Osteoblast (primary cell): ENCODE data around the gene REXO5. TPM values are rescaled to one million over a fixed set of nuclear protein-coding genes. Genes with fewer than 3 reads are reported as not detected.

ENCODE experiments used
- DNase-seq: peaks from one replicate; pipeline ENCODE4 v3.0.0; 2011; ENCODE audit warnings: low spot score, mixed read lengths; ENCODE audit not compliant: insufficient read length; ENCODE audit errors: missing footprints
- H2AFZ ChIP-seq: 2 replicates; pipeline ENCODE4 v1.6.0; 2011; ENCODE audit warnings: mild to moderate bottlenecking, low read length
- H3K27ac ChIP-seq: 2 replicates; pipeline ENCODE4 v1.5.1; 2011; ENCODE audit warnings: mild to moderate bottlenecking, low read depth, low read length, moderate library complexity
- H3K27me3 ChIP-seq: 2 replicates; pipeline ENCODE4 v1.6.0; 2012; ENCODE audit warnings: mild to moderate bottlenecking, control low read depth, inconsistent platforms, low read length, moderate library complexity; ENCODE audit not compliant: insufficient read depth
- H3K36me3 ChIP-seq: 2 replicates; pipeline ENCODE4 v1.5.1; 2011; ENCODE audit warnings: mild to moderate bottlenecking, low read length, control low read depth, moderate library complexity; ENCODE audit not compliant: insufficient read depth
- H3K4me1 ChIP-seq: 2 replicates; pipeline ENCODE4 v1.5.1; 2011; ENCODE audit warnings: mild to moderate bottlenecking, low read length, control low read depth, moderate library complexity; ENCODE audit not compliant: insufficient read depth
- H3K4me2 ChIP-seq: 2 replicates; pipeline ENCODE4 v1.6.0; 2011; ENCODE audit warnings: mild to moderate bottlenecking, low read length; ENCODE audit not compliant: insufficient read depth
- H3K4me3 ChIP-seq: fragments of 200-600 bp; sonication (generic); 3 replicates; pipeline ENCODE4 v1.5.1; 2012; ENCODE audit warnings: mild to moderate bottlenecking, low read length, inconsistent platforms; ENCODE audit not compliant: insufficient read depth
- H3K79me2 ChIP-seq: 2 replicates; pipeline ENCODE4 v1.6.0; 2012; ENCODE audit warnings: mild to moderate bottlenecking, low read length, control low read depth, inconsistent platforms; ENCODE audit not compliant: insufficient read depth
- H3K9me3 ChIP-seq: 2 replicates; pipeline ENCODE4 v1.5.1; 2011; ENCODE audit warnings: low read depth, low read length, control low read depth
- H4K20me1 ChIP-seq: 2 replicates; pipeline ENCODE4 v1.6.0; 2012; ENCODE audit warnings: mild to moderate bottlenecking, low read length, control low read depth; ENCODE audit not compliant: insufficient read depth
- CTCF ChIP-seq: IDR thresholded peaks from 2 replicates; pipeline ENCODE4 v1.5.1; 2011; ENCODE audit warnings: mild to moderate bottlenecking, low read depth, low read length, moderate library complexity; ENCODE audit errors: extremely low read depth
- total RNA-seq: library from RNA; depleted of rRNA; stranded (reverse); fragments of >200 nt; gene quantifications from 2 replicates; pipeline ENCODE4 v1.2.3, GENCODE V29; 2012

Gene REXO5
- total RNA-seq, 1 donor: 3.6 TPM

GRCh38 chr16:20868890-20869289 lies 62.6 kb downstream of the REXO5 start:
- Histone ChIP-seq H3K27me3 (no peaks in the 10 kb centered on the region), H3K27ac (peak overlapping the region; percentile 47)
- peak; percentile 68 for DNase-seq

GRCh38 chr16:20870122-20870820 lies 63.9 kb downstream of the REXO5 start:
- H4K20me1 ChIP-seq: peaks cover 67% of the 10 kb centered on the region
- H2AFZ ChIP-seq: no peak overlapping the region
- no peak for TF ChIP-seq CTCF
- peaks cover 96% of the 10 kb centered on the region for H3K79me2 ChIP-seq
- no peaks in the 10 kb centered on the region for H3K27me3 ChIP-seq
- H3K4me2 ChIP-seq: no peak overlapping the region
- H3K36me3 ChIP-seq: no peaks in the 10 kb centered on the region
- H3K4me1 ChIP-seq: peaks cover 74% of the 10 kb centered on the region
- H3K9me3 ChIP-seq: no peaks in the 10 kb centered on the region
- peak; percentile 1 for DNase-seq
- H3K27ac ChIP-seq: no peak overlapping the region
- no peak overlapping the region for H3K4me3 ChIP-seq

More at GRCh38 chr16:20868890-20869289, 62.6 kb downstream of the REXO5 start:
- Histone ChIP-seq H3K4me2 (peak overlapping the region; percentile 18), H3K79me2 (peaks cover 96% of the 10 kb centered on the region), H3K36me3 (no peaks in the 10 kb centered on the region), H2AFZ (no peak overlapping the region), H3K9me3 (no peaks in the 10 kb centered on the region), H3K4me3 (no peak overlapping the region), H3K4me1 (peaks cover 71% of the 10 kb centered on the region), H4K20me1 (peaks cover 54% of the 10 kb centered on the region)
- TF ChIP-seq CTCF: no peak

GRCh38 chr16:20871258-20871657 lies 64.9 kb downstream of the REXO5 start:
- Histone ChIP-seq H3K79me2 (peaks cover 98% of the 10 kb centered on the region), H3K4me2 (no peak overlapping the region), H3K27me3 (no peaks in the 10 kb centered on the region), H4K20me1 (peaks cover 70% of the 10 kb centered on the region), H2AFZ (no peak overlapping the region), H3K36me3 (no peaks in the 10 kb centered on the region), H3K9me3 (no peaks in the 10 kb centered on the region), H3K4me1 (peaks cover 64% of the 10 kb centered on the region), H3K4me3 (no peak overlapping the region), H3K27ac (peak overlapping the region; percentile 10)
- TF ChIP-seq CTCF: no peak
- peak; percentile 11 for DNase-seq

GRCh38 chr16:20871941-20872815 lies 65.9 kb downstream of the REXO5 start:
- Histone ChIP-seq H3K27ac (no peak overlapping the region), H3K36me3 (peaks cover 1% of the 10 kb centered on the region), H4K20me1 (peaks cover 75% of the 10 kb centered on the region), H3K4me1 (peaks cover 55% of the 10 kb centered on the region), H3K4me2 (no peak overlapping the region), H2AFZ (no peak overlapping the region), H3K4me3 (no peak overlapping the region), H3K79me2 (peaks cover 98% of the 10 kb centered on the region), H3K27me3 (no peaks in the 10 kb centered on the region), H3K9me3 (no peaks in the 10 kb centered on the region)
- TF ChIP-seq CTCF: no peak
- no peak for DNase-seq
